ENCODE results near the gene MID1.

MID1 gene

GRCh38 chrX:10631416-10632145 lies 11.2 kb upstream of the MID1 start:
- peaks cover 4% of the 10 kb centered on the region for H3K9me3 ChIP-seq (ENCODE audit: control insufficient read depth, insufficient read depth, low read length)

GRCh38 chrX:10630320-10630719 lies 9.9 kb upstream of the MID1 start:
- Histone ChIP-seq H3K4me1 (ENCODE audit: insufficient read depth, low read length) (peaks cover 31% of the 10 kb centered on the region), H3K9me3 (ENCODE audit: control insufficient read depth, insufficient read depth, low read length) (peaks cover 4% of the 10 kb centered on the region), H3K36me3 (ENCODE audit: insufficient read depth, low read length) (no peaks in the 10 kb centered on the region), H3K9ac (ENCODE audit: low read depth, low read length) (no peak overlapping the region)

More at GRCh38 chrX:10631416-10632145, 11.2 kb upstream of the MID1 start:
- Histone ChIP-seq H3K9ac (ENCODE audit: low read depth, low read length) (no peak overlapping the region), H3K4me1 (ENCODE audit: insufficient read depth, low read length) (peaks cover 37% of the 10 kb centered on the region), H3K36me3 (ENCODE audit: insufficient read depth, low read length) (no peaks in the 10 kb centered on the region)

GRCh38 chrX:10629905-10630304 lies 9.5 kb upstream of the MID1 start:
- H3K9me3 ChIP-seq (ENCODE audit: control insufficient read depth, insufficient read depth, low read length) = peaks cover 4% of the 10 kb centered on the region
- peaks cover 27% of the 10 kb centered on the region for H3K4me1 ChIP-seq (ENCODE audit: insufficient read depth, low read length)
- no peaks in the 10 kb centered on the region for H3K36me3 ChIP-seq (ENCODE audit: insufficient read depth, low read length)
- no peak overlapping the region for H3K9ac ChIP-seq (ENCODE audit: low read depth, low read length)

- Histone ChIP-seq H3K9me3 (ENCODE audit: control insufficient read depth, insufficient read depth, low read length) (peaks cover 4% of the 10 kb centered on the region), H3K36me3 (ENCODE audit: insufficient read depth, low read length) (no peaks in the 10 kb centered on the region), H3K9ac (ENCODE audit: low read depth, low read length) (no peak overlapping the region), H3K4me1 (ENCODE audit: insufficient read depth, low read length) (peaks cover 19% of the 10 kb centered on the region)
These were observed 8.5 kb upstream of the MID1 start for GRCh38 chrX:10628906-10629305.

GRCh38 chrX:10622197-10622596 lies 1.8 kb upstream of the MID1 start:
- Histone ChIP-seq H3K9ac (ENCODE audit: low read depth, low read length) (no peak overlapping the region), H3K9me3 (ENCODE audit: control insufficient read depth, insufficient read depth, low read length) (no peaks in the 10 kb centered on the region), H3K36me3 (ENCODE audit: insufficient read depth, low read length) (no peaks in the 10 kb centered on the region), H3K4me1 (ENCODE audit: insufficient read depth, low read length) (peaks cover 12% of the 10 kb centered on the region)

- Histone ChIP-seq H3K9ac (ENCODE audit: low read depth, low read length) (peak overlapping the region; percentile 84), H3K4me1 (ENCODE audit: insufficient read depth, low read length) (peaks cover 35% of the 10 kb centered on the region), H3K36me3 (ENCODE audit: insufficient read depth, low read length) (no peaks in the 10 kb centered on the region), H3K9me3 (ENCODE audit: control insufficient read depth, insufficient read depth, low read length) (no peaks in the 10 kb centered on the region)
These were observed 849 bp downstream of the MID1 start for GRCh38 chrX:10619425-10620046.

GRCh38 chrX:10618961-10619360 lies 1.4 kb downstream of the MID1 start:
- Histone ChIP-seq H3K9ac (ENCODE audit: low read depth, low read length) (peak overlapping the region; percentile 84), H3K36me3 (ENCODE audit: insufficient read depth, low read length) (no peaks in the 10 kb centered on the region), H3K4me1 (ENCODE audit: insufficient read depth, low read length) (peaks cover 40% of the 10 kb centered on the region), H3K9me3 (ENCODE audit: control insufficient read depth, insufficient read depth, low read length) (no peaks in the 10 kb centered on the region)

GRCh38 chrX:10617999-10618351 lies 2.4 kb downstream of the MID1 start:
- peaks cover 45% of the 10 kb centered on the region for H3K4me1 ChIP-seq (ENCODE audit: insufficient read depth, low read length)
- peak overlapping the region; percentile 84 for H3K9ac ChIP-seq (ENCODE audit: low read depth, low read length)
- H3K9me3 ChIP-seq (ENCODE audit: control insufficient read depth, insufficient read depth, low read length) = no peaks in the 10 kb centered on the region
- no peaks in the 10 kb centered on the region for H3K36me3 ChIP-seq (ENCODE audit: insufficient read depth, low read length)

- H3K4me1 ChIP-seq (ENCODE audit: insufficient read depth, low read length) = peaks cover 50% of the 10 kb centered on the region
These were observed 3.0 kb downstream of the MID1 start for GRCh38 chrX:10617186-10617998.

GRCh38 chrX:10615931-10616774 lies 4.2 kb downstream of the MID1 start:
- H3K36me3 ChIP-seq (ENCODE audit: insufficient read depth, low read length) = no peaks in the 10 kb centered on the region
- peak overlapping the region; percentile 84; the same call in 1 of the 2 replicates for H3K9ac ChIP-seq (ENCODE audit: low read depth, low read length)
- H3K9me3 ChIP-seq (ENCODE audit: control insufficient read depth, insufficient read depth, low read length) = no peaks in the 10 kb centered on the region
- H3K4me1 ChIP-seq (ENCODE audit: insufficient read depth, low read length) = peaks cover 46% of the 10 kb centered on the region

More at GRCh38 chrX:10617186-10617998, 3.0 kb downstream of the MID1 start:
- peak overlapping the region; percentile 84 for H3K9ac ChIP-seq (ENCODE audit: low read depth, low read length)
- H3K9me3 ChIP-seq (ENCODE audit: control insufficient read depth, insufficient read depth, low read length) = no peaks in the 10 kb centered on the region
- no peaks in the 10 kb centered on the region for H3K36me3 ChIP-seq (ENCODE audit: insufficient read depth, low read length)

- Histone ChIP-seq H3K36me3 (ENCODE audit: insufficient read depth, low read length) (no peaks in the 10 kb centered on the region), H3K4me1 (ENCODE audit: insufficient read depth, low read length) (peaks cover 65% of the 10 kb centered on the region), H3K9ac (ENCODE audit: low read depth, low read length) (no peak overlapping the region; the same call in 1 of the 2 replicates), H3K9me3 (ENCODE audit: control insufficient read depth, insufficient read depth, low read length) (no peaks in the 10 kb centered on the region)
These were observed 8.2 kb downstream of the MID1 start for GRCh38 chrX:10612215-10612614.

- H3K9ac ChIP-seq (ENCODE audit: low read depth, low read length) = no peak overlapping the region
- H3K36me3 ChIP-seq (ENCODE audit: insufficient read depth, low read length) = no peaks in the 10 kb centered on the region
- H3K9me3 ChIP-seq (ENCODE audit: control insufficient read depth, insufficient read depth, low read length) = no peaks in the 10 kb centered on the region
- peaks cover 60% of the 10 kb centered on the region for H3K4me1 ChIP-seq (ENCODE audit: insufficient read depth, low read length)
These were observed 8.8 kb downstream of the MID1 start for GRCh38 chrX:10611441-10612090.

- Histone ChIP-seq H3K36me3 (ENCODE audit: insufficient read depth, low read length) (no peaks in the 10 kb centered on the region), H3K4me1 (ENCODE audit: insufficient read depth, low read length) (peaks cover 53% of the 10 kb centered on the region), H3K9ac (ENCODE audit: low read depth, low read length) (no peak overlapping the region), H3K9me3 (ENCODE audit: control insufficient read depth, insufficient read depth, low read length) (no peaks in the 10 kb centered on the region)
These were observed 12.3 kb downstream of the MID1 start for GRCh38 chrX:10608099-10608498.

Data from ES-I3 (cell line).